ENCODE data around the gene HCN4. TPM values are rescaled to one million over a fixed set of nuclear protein-coding genes. Genes with fewer than 3 reads are reported as not detected.

Gene HCN4
- total and polyA plus RNA-seq, 4 donors, result not detected

- TF ChIP-seq YY1 (IDR thresholded peaks at IDR 0.05) (no peak), NR2F2 (IDR thresholded peaks at IDR 0.05) (no peak), RXRA (IDR thresholded peaks at IDR 0.05) (no peak), TAF1 (conservative IDR thresholded peaks at IDR 0.05) (no peak), REST (IDR thresholded peaks at IDR 0.05) (no peak), JUND (IDR thresholded peaks at IDR 0.05) (no peak), ZBTB33 (IDR thresholded peaks at IDR 0.05) (no peak), HNF4A (conservative IDR thresholded peaks at IDR 0.05) (no peak), FOXA2 (IDR thresholded peaks at IDR 0.05) (no peak), FOXA1 (IDR thresholded peaks at IDR 0.05) (no peak), GABPA (IDR thresholded peaks at IDR 0.05 in 1 of 2, conservative IDR thresholded peaks at IDR 0.05 in 1 of 2) (no peak), MAX (IDR thresholded peaks at IDR 0.05) (no peak), SP1 (IDR thresholded peaks at IDR 0.05) (no peak), HNF4G (IDR thresholded peaks at IDR 0.05) (no peak), EGR1 (IDR thresholded peaks at IDR 0.05; ENCODE audit: low read depth in 2 of 2) (no peak), ATF3 (IDR thresholded peaks at IDR 0.05) (no peak), RAD21 (IDR thresholded peaks at IDR 0.05) (no peak), CTCF (IDR thresholded peaks at IDR 0.05; ENCODE audit: low read depth, low read length, missing input control) (no peak)
- Histone ChIP-seq H3K27me3 (ENCODE audit: control insufficient read depth in 4 of 4, insufficient read depth in 4 of 4, low read length in 3 of 4) (peaks cover 0 to 2% (median 0%) of the 10 kb centered on the region in 4 donors), H3K9me3 (ENCODE audit: control insufficient read depth in 4 of 4, low read length in 3 of 4) (peaks cover 0 to 2% (median 0%) of the 10 kb centered on the region in 4 donors), H3K4me1 (ENCODE audit: control insufficient read depth in 4 of 4, insufficient read depth in 4 of 4, low read length in 3 of 4) (no peaks in the 10 kb centered on the region), H3K9ac (ENCODE audit: low read depth in 1 of 2, low read length in 2 of 2) (no peak overlapping the region), H3K27ac (ENCODE audit: low read depth in 1 of 2, low read length in 2 of 2) (no peak overlapping the region), H3K4me3 (ENCODE audit: low read depth in 1 of 3, low read length in 3 of 3) (no peak overlapping the region), H3K36me3 (ENCODE audit: control insufficient read depth in 4 of 4, insufficient read depth in 3 of 4, low read depth in 1 of 4, low read length in 3 of 4) (no peaks in the 10 kb centered on the region)
- DNase-seq (ENCODE audit: low spot score), result no peak
- WGBS, result 77% methylated on average over 3 of the region's 3 CpGs
Observed at GRCh38 chr15:73344056-73344455, 24.7 kb downstream of the HCN4 start.
